IMR-90 (cell line): ENCODE data around the gene DISC1.

Experiments used
- FOS ChIP-seq: fragments of 150-350 bp; IDR thresholded peaks from 2 replicates; pipeline ENCODE4 v1.6.1; 2016; ENCODE audit warnings: low read depth, low read length
- POLR2A ChIP-seq: IDR thresholded peaks from 2 replicates; pipeline ENCODE4 v1.6.1; 2012; ENCODE audit warnings: mild to moderate bottlenecking, low read depth, low read length
- TF ChIP-seq, protein P1 (sequence below): conservative IDR thresholded peaks from 2 replicates; pipeline ENCODE4 v1.5.1; 2012; ENCODE audit warnings: mild to moderate bottlenecking, low read depth, low read length, improper control_type of control experiment

DNA sequence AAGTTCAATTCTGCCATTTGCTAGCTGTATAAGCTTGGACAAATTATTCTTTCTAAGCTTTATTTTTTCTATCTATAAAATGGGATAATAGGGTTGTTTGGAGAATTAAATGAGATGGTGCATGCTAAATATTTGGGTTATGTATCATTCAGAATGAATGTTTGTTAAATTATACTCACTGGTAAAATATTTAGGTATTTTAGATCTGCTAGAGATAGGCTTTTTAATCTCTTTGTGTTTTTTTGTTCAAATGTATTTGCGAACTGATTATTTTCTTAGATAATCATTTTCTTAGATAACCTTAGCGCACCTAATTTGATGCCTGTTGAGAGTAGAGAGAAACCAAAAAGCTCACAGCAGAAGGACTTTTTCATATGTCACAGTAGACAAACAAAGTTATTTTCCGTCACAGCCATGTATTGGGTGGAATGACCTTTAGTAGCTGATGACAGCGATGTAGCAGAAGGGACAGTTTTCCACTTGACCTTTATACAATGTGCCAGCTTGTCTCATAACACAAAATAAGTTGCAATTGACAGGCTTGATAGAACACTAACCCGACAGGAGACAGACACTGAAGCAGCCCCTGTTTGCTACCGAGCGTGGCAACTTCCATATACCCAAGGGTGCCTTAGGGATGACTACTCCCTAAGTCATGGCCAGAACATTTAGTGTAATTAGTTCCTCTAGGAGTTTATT, 93.0 kb downstream of the DISC1 start:
- TF ChIP-seq, protein P1, sequence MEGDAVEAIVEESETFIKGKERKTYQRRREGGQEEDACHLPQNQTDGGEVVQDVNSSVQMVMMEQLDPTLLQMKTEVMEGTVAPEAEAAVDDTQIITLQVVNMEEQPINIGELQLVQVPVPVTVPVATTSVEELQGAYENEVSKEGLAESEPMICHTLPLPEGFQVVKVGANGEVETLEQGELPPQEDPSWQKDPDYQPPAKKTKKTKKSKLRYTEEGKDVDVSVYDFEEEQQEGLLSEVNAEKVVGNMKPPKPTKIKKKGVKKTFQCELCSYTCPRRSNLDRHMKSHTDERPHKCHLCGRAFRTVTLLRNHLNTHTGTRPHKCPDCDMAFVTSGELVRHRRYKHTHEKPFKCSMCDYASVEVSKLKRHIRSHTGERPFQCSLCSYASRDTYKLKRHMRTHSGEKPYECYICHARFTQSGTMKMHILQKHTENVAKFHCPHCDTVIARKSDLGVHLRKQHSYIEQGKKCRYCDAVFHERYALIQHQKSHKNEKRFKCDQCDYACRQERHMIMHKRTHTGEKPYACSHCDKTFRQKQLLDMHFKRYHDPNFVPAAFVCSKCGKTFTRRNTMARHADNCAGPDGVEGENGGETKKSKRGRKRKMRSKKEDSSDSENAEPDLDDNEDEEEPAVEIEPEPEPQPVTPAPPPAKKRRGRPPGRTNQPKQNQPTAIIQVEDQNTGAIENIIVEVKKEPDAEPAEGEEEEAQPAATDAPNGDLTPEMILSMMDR: no peak
- TF ChIP-seq POLR2A: no peak
- no peak for TF ChIP-seq FOS
